GM18499 (cell line): ENCODE data around the gene IL24.
"Not testable (repeated sequence)": the region's sequence is repeated elsewhere in the genome, so short reads cannot be mapped to it uniquely, and the experiment has no call there.

ENCODE experiments used
- ATAC-seq: cut with Tn5 transposase; IDR thresholded peaks from one replicate; pipeline ENCODE4 v1.9.1; 2021; ENCODE audit warnings: moderate number of reproducible peaks; ENCODE audit not compliant: insufficient read depth, unreplicated experiment

Gene IL24, protein sequence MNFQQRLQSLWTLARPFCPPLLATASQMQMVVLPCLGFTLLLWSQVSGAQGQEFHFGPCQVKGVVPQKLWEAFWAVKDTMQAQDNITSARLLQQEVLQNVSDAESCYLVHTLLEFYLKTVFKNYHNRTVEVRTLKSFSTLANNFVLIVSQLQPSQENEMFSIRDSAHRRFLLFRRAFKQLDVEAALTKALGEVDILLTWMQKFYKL

DNA sequence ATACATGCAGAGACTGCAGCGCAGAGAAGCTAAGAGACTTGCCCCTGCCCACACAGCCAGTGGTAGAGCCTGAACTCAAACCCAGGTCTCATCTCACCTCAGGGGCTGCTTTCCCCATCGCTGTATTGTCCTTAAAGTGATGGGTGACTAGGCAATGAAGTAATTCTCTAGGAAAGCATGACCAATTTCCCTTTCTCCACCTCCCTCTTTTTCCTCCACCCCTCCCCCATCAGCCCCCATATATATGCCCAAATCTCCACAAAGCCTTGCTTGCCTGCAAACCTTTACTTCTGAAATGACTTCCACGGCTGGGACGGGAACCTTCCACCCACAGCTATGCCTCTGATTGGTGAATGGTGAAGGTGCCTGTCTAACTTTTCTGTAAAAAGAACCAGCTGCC is at the start of gene IL24:
TSS of gene IL24 (plus strand) at position 269 of the 400 bp plus-strand sequence. CDS start 390 bp downstream, outside the sequence.
- ATAC-seq, result no peak

DNA sequence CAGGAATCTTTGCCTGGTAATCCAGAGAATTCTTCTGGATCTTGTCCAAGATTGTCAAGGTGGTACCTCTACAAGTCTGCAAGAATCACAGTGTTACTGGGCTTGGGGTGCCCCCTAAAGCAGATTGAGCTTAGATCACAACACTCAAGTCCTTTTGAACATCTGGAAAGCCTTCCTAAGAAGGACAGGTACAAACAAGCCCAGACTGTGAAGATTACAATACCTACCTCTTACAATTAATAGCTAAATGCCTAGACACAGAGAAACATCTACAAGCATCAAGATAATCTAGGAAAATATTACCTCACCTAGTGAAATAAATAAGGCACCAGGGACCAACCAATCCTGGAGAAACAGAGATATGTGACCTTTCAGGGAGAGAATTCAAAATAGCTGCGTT is 49.3 kb upstream of the IL24 start:
- no peak for ATAC-seq

DNA sequence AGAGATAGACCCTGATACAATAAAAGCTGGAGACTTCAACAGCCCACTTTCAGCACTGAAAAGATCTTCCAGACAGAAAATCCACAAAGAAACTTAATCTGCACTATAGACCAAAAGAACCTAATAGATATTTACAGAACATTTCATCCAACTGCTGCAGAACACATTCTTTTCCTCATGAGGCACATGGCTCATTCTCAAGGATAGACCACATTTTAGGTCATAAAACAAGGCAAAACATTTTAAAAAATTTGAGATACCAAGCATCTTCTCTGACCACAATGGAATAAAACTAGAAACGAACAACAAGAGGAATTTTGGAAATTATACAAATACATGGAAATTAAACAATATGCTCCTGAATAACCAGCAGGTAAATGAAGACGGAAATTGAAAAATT is 46.8 kb upstream of the IL24 start:
- no peak for ATAC-seq

DNA sequence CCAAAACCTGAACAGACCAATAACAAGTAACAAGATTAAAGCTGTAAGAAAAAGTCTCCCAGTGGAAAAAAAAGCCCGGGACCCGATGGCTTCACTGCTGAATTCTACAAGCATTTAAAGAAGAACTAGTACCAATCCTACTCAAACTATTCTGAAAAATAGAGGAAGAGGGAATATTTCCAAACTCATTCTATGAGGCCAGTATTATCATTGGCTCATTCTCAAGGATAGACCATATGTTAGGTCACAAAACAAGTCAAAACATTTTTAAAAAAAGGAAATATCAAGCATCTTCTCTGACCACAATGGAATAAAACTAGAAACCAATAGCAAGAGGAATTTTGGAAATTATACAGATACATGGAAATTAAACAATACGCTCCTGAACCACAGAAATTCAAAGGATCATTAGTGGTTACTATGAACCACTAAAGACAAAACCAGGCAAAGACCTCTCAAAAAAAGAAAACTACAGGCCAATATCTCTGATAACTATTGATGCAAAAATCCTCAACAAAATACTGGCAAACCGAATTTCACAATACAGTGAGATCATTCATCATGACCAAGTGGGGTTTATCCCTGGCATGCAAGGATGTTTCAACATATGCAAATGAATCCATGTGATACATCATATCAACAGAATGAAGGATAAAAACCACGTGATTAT is 45.8 kb upstream of the IL24 start:
- ATAC-seq, result no peak

DNA sequence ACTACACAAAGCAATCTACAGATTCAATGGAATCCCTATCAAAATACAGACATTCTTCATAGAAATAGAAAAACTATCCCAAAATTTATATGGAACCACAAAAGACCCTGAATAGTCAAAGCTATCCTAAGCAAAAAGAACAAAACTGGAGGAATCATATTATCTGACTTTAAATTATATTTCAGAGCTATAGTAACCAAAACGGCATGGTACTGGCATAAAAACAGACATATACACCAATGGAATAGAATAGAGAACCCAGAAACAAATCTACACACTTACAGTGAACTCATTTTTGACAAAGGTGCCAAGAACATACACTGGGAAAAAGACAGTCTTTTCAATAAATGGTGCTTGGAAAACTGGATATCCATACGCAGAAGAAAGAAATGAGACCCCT is 44.6 kb upstream of the IL24 start:
- not testable (repeated sequence) for ATAC-seq

DNA sequence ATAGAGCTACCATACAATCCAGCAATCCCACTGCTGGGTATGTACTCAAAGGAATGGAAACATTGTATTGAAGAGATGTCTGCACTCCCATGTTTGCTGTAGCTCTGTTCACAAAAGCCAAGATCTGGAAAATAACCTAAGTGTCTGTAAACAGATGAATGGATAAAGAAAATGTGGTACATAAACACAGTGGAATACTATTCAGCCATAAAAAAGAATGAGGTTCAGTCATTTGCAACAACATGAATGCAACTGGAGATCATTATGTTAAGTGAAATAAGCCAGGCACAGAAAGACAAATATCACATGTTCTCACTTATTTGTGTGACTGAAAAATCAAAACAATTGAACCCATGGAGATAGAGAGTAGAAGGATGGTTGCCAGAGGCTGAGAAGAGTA is 43.5 kb upstream of the IL24 start:
- not testable (repeated sequence) for ATAC-seq

DNA sequence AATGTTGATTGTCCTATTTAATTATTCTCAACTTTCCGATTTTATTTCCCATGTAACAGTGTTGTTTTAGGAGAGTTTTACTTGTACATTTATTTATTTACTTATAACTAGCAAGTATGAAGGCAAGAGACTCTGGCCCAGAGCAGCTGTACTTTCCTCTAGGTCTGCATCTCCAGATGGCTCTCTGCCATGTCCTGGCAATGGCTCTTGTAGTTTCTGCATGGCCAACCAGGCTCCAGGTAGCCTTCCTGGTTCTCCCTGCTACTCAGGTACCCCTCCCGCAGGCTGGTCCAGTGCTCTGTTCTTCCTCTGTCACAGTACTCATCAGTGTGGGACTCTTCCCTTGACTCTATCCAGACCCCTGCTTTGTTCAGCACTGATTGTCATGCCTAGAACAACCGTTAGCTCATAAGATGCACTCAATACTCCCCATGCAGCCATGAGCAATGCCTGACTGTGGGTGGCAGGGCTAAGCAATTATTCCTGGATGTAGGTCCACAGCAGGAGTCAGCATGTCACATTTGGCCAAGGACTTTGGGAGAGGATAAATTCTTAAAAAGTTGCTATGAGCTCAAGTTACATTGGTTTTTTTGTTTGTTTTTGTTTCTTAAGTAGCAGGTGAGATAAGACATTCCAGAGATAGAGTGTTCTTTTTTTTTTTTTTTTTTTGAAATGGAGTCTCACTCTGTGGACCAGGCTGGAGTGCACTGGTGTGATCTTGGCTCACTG is 42.7 kb upstream of the IL24 start:
- no peak for ATAC-seq

DNA sequence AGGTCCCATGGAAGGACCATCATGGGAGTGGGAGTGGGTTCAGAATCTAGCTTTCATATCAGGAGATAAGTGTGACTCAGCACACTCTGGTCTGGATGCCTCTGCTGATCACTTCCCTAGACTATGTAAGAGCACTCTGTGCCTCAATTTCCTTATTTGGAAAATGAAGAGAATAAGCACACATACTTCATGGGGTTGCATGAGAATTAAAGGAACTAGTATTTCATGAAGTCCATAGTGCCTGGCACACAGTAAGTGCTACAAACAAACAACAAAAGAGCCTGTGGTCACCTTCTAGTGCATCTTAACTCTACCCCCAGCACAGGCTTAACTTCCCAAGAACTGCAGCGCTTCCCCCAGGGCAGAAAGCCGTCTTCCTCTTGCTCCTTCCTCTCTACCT is 41.4 kb upstream of the IL24 start:
- no peak for ATAC-seq

DNA sequence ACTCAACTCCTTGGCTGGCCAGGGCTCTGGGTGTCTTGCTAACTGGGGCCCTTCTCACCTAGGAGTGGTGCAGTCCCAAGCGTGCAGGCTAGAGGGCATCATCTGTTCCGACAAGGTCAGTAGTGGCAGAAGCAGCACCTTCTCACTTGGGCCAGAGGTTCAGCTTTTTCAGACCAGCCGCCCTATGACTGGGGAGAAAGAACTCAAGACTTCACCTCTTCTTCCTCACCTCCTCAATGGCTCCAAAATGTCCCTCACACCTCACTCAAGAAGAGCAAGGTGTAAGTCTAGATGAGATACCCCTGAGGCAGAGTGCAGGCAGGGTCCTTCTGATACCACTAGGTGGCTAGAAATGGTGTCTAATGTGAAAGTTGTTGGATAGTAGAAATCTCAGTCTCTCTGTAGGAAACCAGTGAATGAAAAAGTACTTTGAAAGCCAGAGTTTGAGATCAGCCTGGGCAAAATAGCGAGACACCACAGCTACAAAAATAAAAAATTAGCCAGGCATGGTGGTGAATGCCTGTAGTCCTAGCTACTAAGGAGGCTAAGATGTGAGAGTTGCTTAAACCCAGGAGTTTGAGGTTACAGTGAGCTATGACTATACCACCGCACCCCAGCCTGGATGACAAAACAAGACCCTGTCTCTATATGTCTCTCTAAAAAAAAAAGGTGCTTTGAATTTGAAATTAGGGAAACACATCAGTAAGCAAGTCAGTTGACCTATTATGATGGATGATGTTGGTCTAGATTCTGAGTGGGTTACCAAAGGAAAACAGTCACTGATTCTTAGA is 40.4 kb upstream of the IL24 start:
- ATAC-seq, result no peak

DNA sequence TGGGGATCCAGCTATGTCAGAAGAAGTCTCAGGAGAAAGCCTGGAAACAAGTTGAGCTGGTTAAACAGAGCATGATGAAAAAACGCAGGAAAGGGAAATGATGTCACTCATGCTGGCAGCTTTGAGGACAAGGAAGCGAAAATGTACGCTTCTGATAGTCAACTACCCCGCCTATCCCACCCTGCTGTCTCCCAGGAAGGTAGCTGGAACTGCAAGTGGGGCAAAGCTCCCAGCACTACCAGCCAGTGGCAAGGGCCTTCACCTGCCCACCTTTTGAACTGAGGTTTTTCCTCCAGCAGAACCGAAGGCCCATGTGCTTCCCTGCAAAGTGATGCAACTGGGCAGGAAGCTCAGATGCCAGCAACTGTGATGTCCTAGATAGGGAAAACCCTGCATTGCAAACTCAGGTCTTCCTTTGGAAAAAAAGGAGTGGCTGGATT is 38.1 kb upstream of the IL24 start:
- ATAC-seq, result no peak

DNA sequence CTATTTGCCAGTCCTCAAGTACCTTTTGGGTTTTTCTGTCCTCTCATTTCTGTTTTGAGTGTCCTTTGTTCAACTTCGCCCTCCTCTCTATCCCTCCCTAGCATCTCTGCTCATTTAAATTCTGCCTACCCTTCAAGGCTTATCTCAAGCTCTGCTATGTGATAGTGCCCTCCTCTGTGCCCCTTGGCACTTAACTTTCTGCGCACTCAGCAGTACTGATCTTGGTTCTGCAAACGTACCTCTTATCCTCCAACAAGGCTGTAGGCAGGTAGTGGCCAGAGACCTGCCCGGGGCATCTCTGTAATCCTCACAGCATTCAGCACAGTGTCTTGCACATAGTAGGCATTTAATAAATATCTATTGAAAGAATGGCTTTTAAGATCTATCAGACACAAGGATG is 37.1 kb upstream of the IL24 start:
- no peak for ATAC-seq

DNA sequence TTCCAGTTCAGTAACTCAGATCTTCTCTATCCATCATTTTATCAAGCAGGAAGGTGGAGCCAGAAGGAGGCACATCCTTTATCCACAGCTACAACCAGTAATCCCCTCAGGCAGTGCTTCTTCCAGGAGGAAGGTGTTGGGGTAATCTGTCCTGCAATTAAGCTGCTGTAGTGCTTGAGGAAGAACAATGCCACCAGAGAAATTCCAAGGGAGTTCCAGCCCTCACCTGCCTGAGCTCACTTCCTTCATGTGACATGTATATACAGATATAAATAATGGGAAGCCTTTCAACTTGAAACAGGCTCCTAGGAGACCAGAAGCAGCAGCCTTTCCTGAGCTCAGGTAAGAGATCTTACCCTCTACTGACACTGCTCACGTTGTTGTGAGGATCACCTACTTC is 34.0 kb upstream of the IL24 start:
- no peak for ATAC-seq

DNA sequence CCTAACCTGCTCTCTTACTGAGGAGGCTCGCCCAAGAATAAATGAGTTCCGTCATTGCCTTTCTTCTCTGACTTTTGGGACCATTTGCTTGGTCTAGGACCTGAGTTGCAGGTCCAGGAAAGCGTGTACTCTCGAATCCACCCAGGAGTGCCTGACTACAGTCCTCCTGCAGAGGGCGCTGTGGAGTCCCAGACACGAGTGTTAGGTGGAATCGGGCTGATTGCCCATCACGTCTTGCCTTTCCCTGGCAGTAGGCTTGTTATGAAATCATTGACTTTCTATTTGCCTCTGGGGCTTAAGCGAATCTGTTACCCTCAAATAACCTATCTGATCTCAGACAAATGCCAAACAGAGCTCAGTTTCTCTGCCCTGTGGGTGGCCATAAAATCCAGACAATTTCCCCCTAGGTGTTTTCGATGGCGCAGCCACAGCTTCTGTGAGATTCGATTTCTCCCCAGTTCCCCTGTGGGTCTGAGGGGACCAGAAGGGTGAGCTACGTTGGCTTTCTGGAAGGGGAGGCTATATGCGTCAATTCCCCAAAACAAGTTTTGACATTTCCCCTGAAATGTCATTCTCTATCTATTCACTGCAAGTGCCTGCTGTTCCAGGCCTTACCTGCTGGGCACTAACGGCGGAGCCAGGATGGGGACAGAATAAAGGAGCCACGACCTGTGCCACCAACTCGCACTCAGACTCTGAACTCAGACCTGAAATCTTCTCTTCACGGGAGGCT is 32.1 kb upstream of the IL24 start, which contains the start of gene IL20:
TSS of gene IL20 (plus strand) at position 685 of the 733 bp plus-strand sequence. CDS start 230 bp downstream, outside the sequence.
- ATAC-seq, result no peak

DNA sequence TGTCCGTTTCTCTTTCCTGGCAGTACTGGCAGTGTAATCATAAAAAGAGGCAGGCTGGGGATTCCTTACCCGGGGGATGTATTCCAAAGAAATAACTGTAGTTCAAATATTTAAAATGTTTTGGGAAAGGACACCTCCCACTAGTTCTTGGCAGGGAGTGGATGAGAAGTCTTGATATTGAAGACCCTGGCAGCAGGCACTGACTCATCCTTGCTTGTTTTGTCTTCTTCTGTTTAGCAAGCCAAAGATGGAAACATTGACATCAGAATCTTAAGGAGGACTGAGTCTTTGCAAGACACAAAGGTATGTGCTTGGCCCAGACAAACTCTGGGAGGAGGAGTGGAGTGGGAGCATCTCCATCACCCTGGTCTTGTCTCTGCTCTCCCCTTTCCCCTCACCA is 31.2 kb upstream of the IL24 start:
- ATAC-seq, result no peak

DNA sequence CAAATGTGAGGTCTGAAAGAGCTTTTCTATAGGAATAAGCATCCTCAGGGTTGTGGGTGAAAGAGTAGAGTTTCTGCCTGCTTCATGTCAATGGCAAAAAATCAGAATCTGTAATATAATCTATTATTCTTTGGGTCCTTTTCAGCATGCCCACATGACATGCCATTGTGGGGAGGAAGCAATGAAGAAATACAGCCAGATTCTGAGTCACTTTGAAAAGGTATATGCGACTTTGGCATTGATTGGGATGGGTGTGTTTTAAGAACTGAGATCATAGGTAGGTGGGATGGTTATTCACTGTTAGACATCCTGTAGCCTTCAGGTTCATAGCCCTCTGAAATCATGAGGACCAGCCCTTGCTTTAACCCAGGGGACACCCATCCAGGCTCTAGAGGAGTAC is 30.0 kb upstream of the IL24 start:
- ATAC-seq, result no peak

DNA sequence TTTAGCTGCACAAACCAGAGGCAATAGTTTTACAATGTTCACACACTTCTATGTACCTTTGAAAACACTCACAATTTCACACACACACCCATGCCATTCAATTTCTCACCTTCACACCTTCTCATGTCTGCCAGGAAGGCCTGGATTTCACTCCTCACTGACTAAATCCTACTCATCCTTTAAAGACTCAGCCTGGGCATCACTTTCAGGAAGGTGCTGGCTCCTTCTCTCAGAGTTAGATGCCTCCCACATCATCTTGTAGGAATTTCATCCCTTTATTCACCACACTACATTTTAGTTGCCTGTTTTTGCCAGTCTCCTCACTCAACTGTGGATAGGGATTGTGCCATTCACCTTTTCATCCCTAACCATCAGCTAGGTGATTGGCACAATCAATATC is 29.5 kb upstream of the IL24 start:
- ATAC-seq, result no peak

DNA sequence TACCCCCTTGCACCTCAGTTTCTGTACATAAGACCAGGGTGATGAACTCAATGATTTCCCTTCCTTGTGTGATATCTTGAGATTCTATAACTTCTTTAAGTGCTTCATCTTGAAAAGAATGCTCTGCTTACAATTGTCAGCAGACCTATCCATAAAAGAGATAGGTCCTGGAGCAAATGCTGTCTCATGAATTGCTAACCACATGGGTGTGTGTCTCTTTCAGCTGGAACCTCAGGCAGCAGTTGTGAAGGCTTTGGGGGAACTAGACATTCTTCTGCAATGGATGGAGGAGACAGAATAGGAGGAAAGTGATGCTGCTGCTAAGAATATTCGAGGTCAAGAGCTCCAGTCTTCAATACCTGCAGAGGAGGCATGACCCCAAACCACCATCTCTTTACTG is 29.0 kb upstream of the IL24 start:
- ATAC-seq, result no peak

DNA sequence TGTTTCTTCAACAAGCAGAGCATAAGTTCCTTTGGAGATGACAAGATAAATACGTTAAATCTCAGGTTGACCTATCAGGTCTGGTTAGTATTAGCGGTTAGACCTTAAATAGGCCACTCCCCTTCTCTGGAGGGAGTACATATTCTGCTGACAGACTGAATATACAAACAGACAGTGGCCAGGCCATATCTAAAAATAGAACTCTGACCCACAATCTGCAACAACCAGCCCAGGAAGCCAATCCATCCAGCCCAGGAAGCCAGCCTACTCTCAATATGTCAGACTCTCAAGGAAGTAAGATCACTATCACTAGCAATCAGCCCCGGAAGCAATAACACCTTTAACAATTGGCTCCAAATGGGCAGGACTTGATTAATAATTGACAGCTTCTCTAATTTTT is 25.1 kb upstream of the IL24 start:
- ATAC-seq, result no peak

DNA sequence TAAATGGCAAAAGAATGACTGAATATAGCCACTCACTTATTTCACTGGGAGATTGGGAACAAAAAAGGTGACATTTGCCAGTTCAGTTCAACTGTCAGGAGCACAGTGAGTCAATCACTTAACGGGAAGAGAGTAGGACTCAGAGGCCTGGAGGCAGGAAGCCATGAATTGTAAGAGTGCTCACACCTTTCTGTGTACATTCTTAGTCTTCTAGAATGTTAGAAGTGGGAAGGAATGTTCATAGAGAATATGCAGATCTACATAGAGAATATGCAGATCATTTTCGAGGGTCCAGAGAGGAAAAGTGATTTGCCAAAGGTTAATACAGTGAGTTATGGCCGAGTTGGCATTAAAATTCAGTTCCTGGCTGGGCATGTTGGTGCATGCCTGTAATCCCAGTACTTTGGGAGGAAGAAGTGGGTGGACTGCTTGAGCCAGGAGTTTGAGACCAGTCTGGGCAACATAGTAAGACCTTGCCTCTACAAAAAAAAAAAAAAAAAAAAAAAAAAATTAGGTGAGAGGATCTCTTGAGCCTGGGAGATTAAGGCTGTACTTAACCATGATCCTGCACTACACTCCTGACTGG is 23.5 kb upstream of the IL24 start:
- no peak for ATAC-seq
